Upper lobe of left lung (tissue), 6 donors: ENCODE results near the gene R3HDM4. TPM values are rescaled to one million over a fixed set of nuclear protein-coding genes. Genes with fewer than 3 reads are reported as not detected.
A peak's percentile ranks its signal among the peaks of the same experiment; 100 is the strongest.

ENCODE experiments used
- ATAC-seq, 2 donors: fragments of 200-7000 bp; cut with Tn5 transposase; one replicate each; pipeline ENCODE4 v1.9.1; 2022; ENCODE audit warnings: mild to moderate bottlenecking in 2 of 2, moderate library complexity in 2 of 2; ENCODE audit not compliant: low FRiP score in 2 of 2
- DNase-seq, 2 donors: peaks; one replicate each; pipeline ENCODE4 v3.0.0-alpha.2; 2019 to 2020
- H3K27ac ChIP-seq, 4 donors: fragments of 200-600 bp; sonication (generic); one replicate each; pipeline ENCODE4 v1.5.1; 2016 to 2019
- H3K27me3 ChIP-seq, 4 donors: fragments of 200-600 bp; sonication (generic); one replicate each; pipeline ENCODE4 v1.5.1; 2017 to 2019
- H3K36me3 ChIP-seq, 4 donors: fragments of 200-600 bp; sonication (generic); one replicate each; pipeline ENCODE4 v1.5.1; 2016 to 2019
- H3K4me1 ChIP-seq, 4 donors: fragments of 200-600 bp; sonication (generic); one replicate each; pipeline ENCODE4 v1.5.1; 2018 to 2019
- H3K4me3 ChIP-seq, 4 donors: fragments of 200-600 bp; sonication (generic); one replicate each; pipeline ENCODE4 v1.5.1; 2017 to 2019; ENCODE audit warnings: mild to moderate bottlenecking in 2 of 4, moderate library complexity in 1 of 4
- H3K9me3 ChIP-seq, 4 donors: fragments of 200-600 bp; sonication (generic); one replicate each; pipeline ENCODE4 v1.5.1; 2018 to 2019
- EP300 ChIP-seq, 4 donors: sonication (generic); formaldehyde crosslinking; IDR thresholded peaks; one replicate each; pipeline ENCODE4 v1.5.1; 2017; ENCODE audit warnings: antibody characterized with exemption in 4 of 4, control low read depth in 2 of 4
- POLR2A ChIP-seq, 4 donors: fragments of 450-650 bp; IDR thresholded peaks; one replicate each; pipeline ENCODE4 v1.5.1; 2016 to 2017; ENCODE audit warnings: antibody characterized with exemption in 4 of 4, mild to moderate bottlenecking in 2 of 4
- POLR2AphosphoS5 ChIP-seq, 2 donors: sonication (generic); formaldehyde crosslinking; IDR thresholded peaks; one replicate each; pipeline ENCODE4 v1.5.1; 2017; ENCODE audit warnings: antibody characterized with exemption in 2 of 2
- WGBS, 2 donors: methylation state at CpG; one replicate each; pipeline ENCODE4 v1.1.5; 2017 to 2018; 5-methylcytosine and 5-hydroxymethylcytosine counted together
- total RNA-seq, 6 donors: library from RNA; depleted of rRNA in 4 of 6; stranded (reverse); fragments of >200 nt in 4 of 6; gene quantifications; one replicate each; pipeline versions ENCODE4 v1.1.0 to v1.2.1, GENCODE V29; 2016 to 2021
- TF ChIP-seq, protein P1 (sequence below), 6 experiments: fragments of 450-650 bp in 4 of 6; fragments of 200-600 bp in 2 of 6; sonication (generic) in 2 of 6; IDR thresholded peaks; one replicate each; pipeline ENCODE4 v1.5.1; 2016 to 2019; ENCODE audit warnings: antibody characterized with exemption in 6 of 6
- donor health status: DM: no; HTN: no; CAD: no; lungs with moderate emphysema.
- donor health status: DM: no; HTN: yes; CAD: no; lungs with severe emphysema.

Gene R3HDM4
- total RNA-seq, 6 donors from 2014 or later = 39.6 to 71.2 (median 63.3) TPM

- H3K4me3 ChIP-seq = peak overlapping the region in 1 of 4 donors; percentile 1
- ATAC-seq = peak; percentile 52 to 91
- 31 to 48% methylated on average over 22 to 36 of the region's 54 CpGs for WGBS, 2 donors
Measured at GRCh38 chr19:932648-933552, 19.9 kb upstream of the R3HDM4 start.

DNA sequence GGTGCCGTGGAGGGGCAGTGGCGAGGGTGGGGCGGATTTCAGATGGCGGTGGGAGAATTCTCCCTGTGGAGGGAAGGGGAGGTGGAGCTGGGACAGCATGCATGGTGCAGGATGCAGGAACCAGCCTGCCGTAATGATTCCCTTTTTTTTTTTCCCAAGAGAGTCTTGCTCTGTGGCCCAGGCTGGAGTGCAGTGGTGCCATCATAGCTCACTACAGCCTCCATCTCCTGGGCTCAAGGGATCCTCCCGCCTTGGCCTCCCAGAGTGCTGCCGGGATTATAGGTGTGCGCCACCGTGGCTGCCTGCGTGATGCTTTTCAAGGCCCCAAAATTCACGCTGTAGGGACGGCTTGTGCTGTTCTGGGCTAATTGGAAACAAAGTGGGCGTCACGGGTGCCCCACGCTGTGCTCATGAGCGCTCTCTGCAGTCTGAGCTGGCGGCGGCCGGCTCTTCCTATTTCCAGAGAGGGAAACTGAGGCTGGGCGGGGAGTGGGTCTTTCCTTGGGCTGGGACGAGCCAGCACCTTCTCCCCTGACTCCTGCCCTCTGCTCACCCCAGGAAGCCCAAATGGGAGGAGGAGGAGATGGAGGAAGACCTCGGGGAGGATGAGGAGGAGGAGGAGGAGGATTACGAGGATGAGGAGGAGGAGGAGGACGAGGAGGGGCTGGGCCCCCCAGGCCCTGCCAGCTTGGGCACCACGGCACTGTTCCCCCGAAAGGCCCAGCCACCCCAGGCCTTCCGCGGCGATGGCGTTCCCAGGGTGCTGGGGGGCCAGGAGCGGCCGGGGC, 19.0 kb upstream of the R3HDM4 start:
- Histone ChIP-seq H3K4me3 (no peak overlapping the region), H3K9me3 (no peaks in the 10 kb centered on the region), H3K27me3 (no peaks in the 10 kb centered on the region), H3K4me1 (peaks cover 55 to 61% (median 58%) of the 10 kb centered on the region in 4 donors), H3K36me3 (peaks cover 0 to 18% (median 11%) of the 10 kb centered on the region in 4 donors), H3K27ac (peak overlapping the region; percentile 49 to 79 (median 66))
- DNase-seq (no peak), ATAC-seq (no peak)
- WGBS, 2 donors = 86 to 88% methylated on average over 27 to 32 of the region's 32 CpGs
- TF ChIP-seq POLR2AphosphoS5 (IDR thresholded peaks at IDR 0.05) (no peak), EP300 (IDR thresholded peaks at IDR 0.05) (no peak), POLR2A (IDR thresholded peaks at IDR 0.05) (no peak)
- TF ChIP-seq, protein P1, sequence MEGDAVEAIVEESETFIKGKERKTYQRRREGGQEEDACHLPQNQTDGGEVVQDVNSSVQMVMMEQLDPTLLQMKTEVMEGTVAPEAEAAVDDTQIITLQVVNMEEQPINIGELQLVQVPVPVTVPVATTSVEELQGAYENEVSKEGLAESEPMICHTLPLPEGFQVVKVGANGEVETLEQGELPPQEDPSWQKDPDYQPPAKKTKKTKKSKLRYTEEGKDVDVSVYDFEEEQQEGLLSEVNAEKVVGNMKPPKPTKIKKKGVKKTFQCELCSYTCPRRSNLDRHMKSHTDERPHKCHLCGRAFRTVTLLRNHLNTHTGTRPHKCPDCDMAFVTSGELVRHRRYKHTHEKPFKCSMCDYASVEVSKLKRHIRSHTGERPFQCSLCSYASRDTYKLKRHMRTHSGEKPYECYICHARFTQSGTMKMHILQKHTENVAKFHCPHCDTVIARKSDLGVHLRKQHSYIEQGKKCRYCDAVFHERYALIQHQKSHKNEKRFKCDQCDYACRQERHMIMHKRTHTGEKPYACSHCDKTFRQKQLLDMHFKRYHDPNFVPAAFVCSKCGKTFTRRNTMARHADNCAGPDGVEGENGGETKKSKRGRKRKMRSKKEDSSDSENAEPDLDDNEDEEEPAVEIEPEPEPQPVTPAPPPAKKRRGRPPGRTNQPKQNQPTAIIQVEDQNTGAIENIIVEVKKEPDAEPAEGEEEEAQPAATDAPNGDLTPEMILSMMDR (IDR thresholded peaks at IDR 0.05) = no peak

More at GRCh38 chr19:932648-933552, 19.9 kb upstream of the R3HDM4 start:
- Histone ChIP-seq H3K9me3 (no peaks in the 10 kb centered on the region), H3K27ac (peak overlapping the region; percentile 49 to 79 (median 66)), H3K4me1 (peaks cover 46 to 52% (median 49%) of the 10 kb centered on the region in 4 donors), H3K27me3 (no peaks in the 10 kb centered on the region), H3K36me3 (peaks cover 0 to 20% (median 12%) of the 10 kb centered on the region in 4 donors)
- DNase-seq = peak; percentile 54 to 88
- no peak for TF ChIP-seq POLR2A (IDR thresholded peaks at IDR 0.05)
- peak; percentile 61 to 66 for TF ChIP-seq POLR2AphosphoS5 (IDR thresholded peaks at IDR 0.05)
- TF ChIP-seq, protein P1 (IDR thresholded peaks at IDR 0.05) = no peak
- no peak for TF ChIP-seq EP300 (IDR thresholded peaks at IDR 0.05)

GRCh38 chr19:929891-930258, 16.9 kb upstream of the R3HDM4 start:
- Histone ChIP-seq H3K4me3 (no peak overlapping the region), H3K27ac (no peak overlapping the region), H3K4me1 (peaks cover 48 to 60% (median 54%) of the 10 kb centered on the region in 4 donors), H3K9me3 (no peaks in the 10 kb centered on the region), H3K27me3 (no peaks in the 10 kb centered on the region), H3K36me3 (peaks cover 0 to 18% (median 11%) of the 10 kb centered on the region in 4 donors)
- ATAC-seq (no peak), DNase-seq (no peak)
- 93 to 97% methylated on average over 6 of the region's 6 CpGs for WGBS, 2 donors
- no peak for TF ChIP-seq EP300 (IDR thresholded peaks at IDR 0.05)
- TF ChIP-seq POLR2A (IDR thresholded peaks at IDR 0.05) = no peak
- TF ChIP-seq, protein P1 (IDR thresholded peaks at IDR 0.05) = no peak
- no peak for TF ChIP-seq POLR2AphosphoS5 (IDR thresholded peaks at IDR 0.05)

DNA sequence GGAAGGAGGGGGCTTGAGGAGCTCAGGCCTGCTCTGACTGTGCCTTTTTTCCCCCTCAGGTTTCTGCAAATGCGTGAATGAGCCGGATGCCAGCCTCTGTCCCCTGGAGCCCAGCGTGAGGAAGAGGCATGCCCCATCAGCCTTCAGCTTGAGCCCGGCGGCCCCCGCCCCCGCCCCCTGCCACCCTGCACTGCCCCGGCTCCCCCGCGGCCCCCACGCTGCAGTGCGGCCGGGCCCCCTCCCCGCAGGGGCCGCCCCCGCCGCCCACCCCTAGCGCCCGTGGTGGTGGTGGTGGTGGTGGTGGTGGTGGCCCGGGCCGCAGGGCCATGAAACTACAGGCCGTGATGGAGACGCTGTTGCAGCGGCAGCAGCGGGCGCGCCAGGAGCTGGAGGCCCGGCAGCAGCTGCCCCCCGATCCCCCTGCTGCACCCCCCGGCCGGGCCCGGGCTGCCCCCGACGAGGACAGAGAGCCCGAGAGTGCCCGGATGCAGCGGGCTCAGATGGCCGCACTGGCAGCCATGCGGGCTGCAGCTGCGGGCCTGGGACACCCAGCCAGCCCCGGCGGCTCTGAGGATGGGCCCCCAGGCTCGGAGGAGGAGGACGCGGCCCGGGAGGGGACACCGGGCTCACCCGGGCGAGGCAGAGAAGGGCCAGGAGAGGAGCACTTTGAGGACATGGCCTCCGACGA, 16.3 kb upstream of the R3HDM4 start:
- ATAC-seq = no peak
- DNase-seq = peak in 1 of 2 donors; percentile 75
- Histone ChIP-seq H3K27ac (peak overlapping the region in 2 of 4 donors; percentile 88 to 97), H3K4me1 (peaks cover 48 to 60% (median 54%) of the 10 kb centered on the region in 4 donors), H3K9me3 (no peaks in the 10 kb centered on the region), H3K36me3 (peaks cover 0 to 18% (median 11%) of the 10 kb centered on the region in 4 donors), H3K27me3 (no peaks in the 10 kb centered on the region), H3K4me3 (no peak overlapping the region)
- TF ChIP-seq EP300 (IDR thresholded peaks at IDR 0.05) = no peak
- 94 to 96% methylated on average over 15 to 25 of the region's 51 CpGs for WGBS, 2 donors
